Mesenchymal stem cell (in vitro differentiated cells and primary cell): ENCODE measurements around the gene STRADA.

Source experiments
- DNase-seq: peaks from one replicate; pipeline ENCODE4 v3.0.0-alpha.2; 2013
- H2AFZ ChIP-seq: one replicate; pipeline ENCODE4 v1.6.1; 2013; ENCODE audit warnings: low read depth, mild to moderate bottlenecking, control low read depth, inconsistent platforms, low read length, moderate library complexity
- H2AK5ac ChIP-seq: 2 replicates; pipeline ENCODE4 v1.6.1; 2013; ENCODE audit warnings: low read length, moderate library complexity, mild to moderate bottlenecking, inconsistent platforms; ENCODE audit not compliant: severe bottlenecking
- H2BK120ac ChIP-seq: one replicate; pipeline ENCODE4 v1.6.1; 2013; ENCODE audit warnings: low read depth, mild to moderate bottlenecking, inconsistent platforms, low read length, moderate library complexity
- H2BK12ac ChIP-seq, 2 experiments: one replicate each; pipeline ENCODE4 v1.6.1; 2013; ENCODE audit warnings: inconsistent platforms in 2 of 2, low read length in 2 of 2, mild to moderate bottlenecking in 2 of 2, moderate library complexity in 2 of 2, control low read depth in 1 of 2
- H2BK15ac ChIP-seq: one replicate; pipeline ENCODE4 v1.6.1; 2013; ENCODE audit warnings: mild to moderate bottlenecking, low read depth, inconsistent platforms; ENCODE audit not compliant: poor library complexity, severe bottlenecking
- H2BK5ac ChIP-seq: 2 replicates; pipeline ENCODE4 v1.6.1; 2013; ENCODE audit warnings: low read depth, mild to moderate bottlenecking, low read length, control low read depth, inconsistent platforms; ENCODE audit not compliant: poor library complexity, severe bottlenecking
- H3K14ac ChIP-seq, 2 experiments: one replicate each; pipeline ENCODE4 v1.6.1; 2013; ENCODE audit warnings: inconsistent platforms in 2 of 2, low read length in 2 of 2, control low read depth in 1 of 2, mild to moderate bottlenecking in 1 of 2, moderate library complexity in 1 of 2
- H3K18ac ChIP-seq, 2 experiments: one replicate each; pipeline ENCODE4 v1.6.1; 2013; ENCODE audit warnings: inconsistent platforms in 2 of 2, low read length in 2 of 2, control low read depth in 1 of 2, low read depth in 1 of 2, mild to moderate bottlenecking in 1 of 2
- H3K23ac ChIP-seq, 2 experiments: one replicate each; pipeline ENCODE4 v1.6.1; 2013; ENCODE audit warnings: inconsistent platforms in 2 of 2, low read length in 2 of 2, mild to moderate bottlenecking in 2 of 2, moderate library complexity in 2 of 2, control low read depth in 1 of 2
- H3K27ac ChIP-seq: 2 replicates; pipeline ENCODE4 v1.5.1; 2013; ENCODE audit warnings: mild to moderate bottlenecking, moderate library complexity, low read length, control low read depth, inconsistent platforms; ENCODE audit not compliant: poor library complexity, severe bottlenecking
- H3K27me3 ChIP-seq, 2 experiments: 2 replicates each; pipeline versions ENCODE4 v1.6.1 to v1.7.0; 2013; ENCODE audit warnings: low read length in 2 of 2, mild to moderate bottlenecking in 2 of 2, moderate library complexity in 2 of 2, control low read depth in 1 of 2, inconsistent platforms in 1 of 2; ENCODE audit not compliant: control insufficient read depth in 1 of 2, insufficient read depth in 1 of 2
- H3K36me3 ChIP-seq, 2 experiments: 2 replicates each; pipeline versions ENCODE4 v1.6.1 to v1.7.0; 2013; ENCODE audit warnings: low read length in 2 of 2, control low read depth in 1 of 2, inconsistent platforms in 1 of 2, low read depth in 1 of 2, mild to moderate bottlenecking in 1 of 2; ENCODE audit not compliant: insufficient read depth in 2 of 2, control insufficient read depth in 1 of 2
- H3K4ac ChIP-seq, 2 experiments: one replicate each; pipeline ENCODE4 v1.6.1; 2013; ENCODE audit warnings: inconsistent platforms in 2 of 2, low read length in 2 of 2, mild to moderate bottlenecking in 2 of 2, moderate library complexity in 2 of 2, control low read depth in 1 of 2, low read depth in 1 of 2
- H3K4me1 ChIP-seq: 2 replicates; pipeline ENCODE4 v1.6.1; 2013; ENCODE audit warnings: low read depth, low read length, control low read depth; ENCODE audit not compliant: control insufficient read depth, insufficient read depth
- H3K4me2 ChIP-seq: 2 replicates; pipeline ENCODE4 v1.6.1; 2013; ENCODE audit warnings: low read length, mild to moderate bottlenecking, inconsistent platforms; ENCODE audit not compliant: poor library complexity, severe bottlenecking
- H3K4me3 ChIP-seq, 2 experiments: 2 replicates each; pipeline versions ENCODE4 v1.5.1 to v1.7.0; 2013; ENCODE audit warnings: low read length in 2 of 2, mild to moderate bottlenecking in 2 of 2, control low read depth in 1 of 2, low read depth in 1 of 2; ENCODE audit not compliant: insufficient read depth in 1 of 2
- H3K79me1 ChIP-seq: replicated peaks from 2 replicates; pipeline ENCODE4 v1.6.1; 2013; ENCODE audit warnings: mild to moderate bottlenecking, control low read depth, low read length, inconsistent platforms; ENCODE audit not compliant: poor library complexity, severe bottlenecking
- H3K9ac ChIP-seq: 2 replicates; pipeline ENCODE4 v1.7.0; 2013; ENCODE audit warnings: mild to moderate bottlenecking, low read length, moderate library complexity
- H3K9me3 ChIP-seq: 2 replicates; pipeline ENCODE4 v1.7.0; 2013; ENCODE audit warnings: mild to moderate bottlenecking, low read length; ENCODE audit not compliant: control insufficient read depth
- H4K8ac ChIP-seq: one replicate; pipeline ENCODE4 v1.6.1; 2013; ENCODE audit warnings: inconsistent platforms, mild to moderate bottlenecking, low read length, moderate library complexity
- H4K91ac ChIP-seq: one replicate; pipeline ENCODE4 v1.6.1; 2013; ENCODE audit warnings: mild to moderate bottlenecking, low read length, inconsistent platforms
- WGBS: methylation state at CpG from one replicate; pipeline ENCODE4 v1.1.7; 2013; ENCODE audit warnings: mixed read lengths; 5-methylcytosine and 5-hydroxymethylcytosine counted together

The STRADA gene

DNA sequence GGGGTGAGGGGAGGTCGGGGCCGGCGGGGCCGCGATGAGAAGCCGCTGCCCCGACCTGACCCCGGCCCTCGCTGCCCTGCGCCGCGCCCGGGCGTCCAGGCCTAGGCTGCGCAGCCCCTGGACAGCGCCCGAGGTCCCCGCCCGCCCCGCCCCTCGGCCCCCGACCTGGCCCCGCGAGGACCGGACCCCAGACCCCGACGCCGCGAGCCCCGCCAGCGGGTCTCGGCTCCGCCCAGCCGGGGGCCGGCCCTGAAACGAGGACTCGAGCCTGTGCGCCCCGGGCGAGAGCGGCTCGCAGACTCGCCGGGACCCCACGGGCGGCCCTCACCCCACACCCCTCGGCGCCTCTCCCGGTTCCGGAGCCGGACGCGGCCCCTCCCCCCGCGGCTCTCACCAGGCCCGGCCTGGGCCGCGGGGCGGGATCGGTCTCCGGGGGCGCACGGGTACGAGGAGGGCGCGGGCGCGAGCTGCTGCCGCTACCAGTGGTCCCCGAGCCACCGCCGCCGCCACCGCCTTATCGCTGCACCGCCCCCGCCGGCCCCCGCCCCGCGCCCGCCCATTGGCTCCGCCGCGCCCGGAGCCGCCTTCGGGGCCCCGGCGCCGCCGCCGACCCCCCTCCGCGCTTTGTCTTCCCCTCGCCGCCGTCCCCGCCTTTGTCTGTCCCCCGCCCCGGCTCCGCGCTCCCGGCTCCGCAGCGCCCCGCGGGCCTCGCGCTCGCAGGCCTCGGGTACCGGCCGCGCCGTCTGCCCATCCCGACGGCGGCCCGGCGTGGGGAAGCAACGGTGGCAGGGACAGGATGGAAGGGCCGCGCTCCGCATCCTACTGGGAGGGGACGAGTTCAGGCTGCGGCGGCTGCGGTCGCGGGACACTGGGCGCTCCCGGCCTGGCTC lies 41.7 kb downstream of the STRADA start, which contains the start of gene LIMD2:
LIMD2 (minus strand) TSS at position 488 of the 890 bp plus-strand sequence. CDS start 827 bp downstream, outside the sequence.
- H3K23ac ChIP-seq: peak within 1 kb of the TSS; percentile 16 to 38
- peak; percentile 49 for DNase-seq
- H2AFZ ChIP-seq: peak within 1 kb of the TSS; percentile 72
- peak within 1 kb of the TSS; percentile 92 to 95 for H3K18ac ChIP-seq
- H3K4me2 ChIP-seq: peak within 1 kb of the TSS; percentile 80
- peak within 1 kb of the TSS; percentile 80 for H2BK15ac ChIP-seq
- peak within 1 kb of the TSS in 1 of 2 experiments; percentile 96 for H3K14ac ChIP-seq
- peak within 1 kb of the TSS; percentile 32 for H3K9ac ChIP-seq
- H2BK12ac ChIP-seq: peak within 1 kb of the TSS in 1 of 2 experiments; percentile 67
- H3K27me3 ChIP-seq: no peaks in the 10 kb centered on the region
- H2BK120ac ChIP-seq: peak within 1 kb of the TSS; percentile 91
- H2AK5ac ChIP-seq: peak within 1 kb of the TSS; percentile 13
- peaks cover 9% of the 10 kb centered on the region for H3K79me1 ChIP-seq
- no peak within 1 kb of the TSS for H3K27ac ChIP-seq
- under 1% methylated on average over 67 of the region's 133 CpGs for WGBS
- H3K9me3 ChIP-seq: no peaks in the 10 kb centered on the region
- peak within 1 kb of the TSS; percentile 53 to 76 for H3K4me3 ChIP-seq
- peaks cover 38% of the 10 kb centered on the region for H3K4me1 ChIP-seq
- H3K36me3 ChIP-seq: peaks cover 25 to 61% of the 10 kb centered on the region in 2 experiments
- peak within 1 kb of the TSS; percentile 94 for H4K8ac ChIP-seq
- peak within 1 kb of the TSS; percentile 79 to 91 for H3K4ac ChIP-seq
- H4K91ac ChIP-seq: peak within 1 kb of the TSS; percentile 92
- peak within 1 kb of the TSS; percentile 66 for H2BK5ac ChIP-seq

DNA sequence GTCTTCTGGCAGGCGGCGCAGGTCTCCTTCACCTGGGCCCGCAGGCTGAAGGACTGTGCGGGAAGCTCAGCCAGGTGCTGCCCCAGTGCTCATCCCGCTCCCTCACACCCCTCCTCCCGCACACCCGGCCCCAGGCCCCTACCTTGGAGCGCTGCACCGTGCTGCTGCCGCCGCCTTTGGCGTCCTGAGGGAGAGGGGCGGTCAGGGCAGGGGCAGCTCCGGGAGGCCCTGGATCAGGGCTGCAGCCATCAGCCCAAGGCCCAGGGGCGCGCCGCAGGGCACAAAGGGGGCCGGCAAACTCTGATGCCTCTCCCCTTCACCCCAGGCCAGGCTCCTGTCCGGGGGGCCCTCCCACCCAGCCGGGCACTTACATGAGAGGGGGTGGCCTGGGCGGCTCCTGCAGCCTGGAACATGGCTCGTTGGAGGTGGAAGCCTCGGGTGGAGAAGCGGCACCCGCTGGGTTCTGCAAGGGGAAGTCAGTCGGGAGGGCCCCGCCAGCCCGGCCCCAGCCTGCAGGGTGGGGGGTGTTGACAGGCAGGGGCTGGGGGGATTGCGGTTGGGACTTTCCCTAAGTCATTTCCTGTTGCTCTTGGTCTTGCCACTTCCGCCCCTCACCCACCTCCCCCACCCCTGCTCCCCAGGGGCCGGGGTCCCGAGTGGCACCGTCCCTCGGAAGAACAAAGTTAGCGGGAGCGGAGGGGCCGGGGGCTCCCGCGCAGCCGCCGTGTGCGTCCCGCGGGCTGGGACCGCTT lies 42.5 kb downstream of the STRADA start:
- H4K8ac ChIP-seq: no peak overlapping the region
- H2BK5ac ChIP-seq: peak overlapping the region; percentile 66
- H3K14ac ChIP-seq: peak overlapping the region in 1 of 2 experiments; percentile 71
- no peak overlapping the region for H3K27ac ChIP-seq
- H3K18ac ChIP-seq: peak overlapping the region; percentile 64 to 91
- peak overlapping the region; percentile 70 for H4K91ac ChIP-seq
- peaks cover 42% of the 10 kb centered on the region for H3K4me1 ChIP-seq
- no peak overlapping the region for H2AFZ ChIP-seq
- peak overlapping the region; percentile 53 to 84 for H3K4ac ChIP-seq
- H3K23ac ChIP-seq: peak overlapping the region in 1 of 2 experiments; percentile 51
- peaks cover 26 to 59% of the 10 kb centered on the region in 2 experiments for H3K36me3 ChIP-seq
- no peaks in the 10 kb centered on the region for H3K27me3 ChIP-seq
- no peaks in the 10 kb centered on the region for H3K9me3 ChIP-seq
- H3K4me2 ChIP-seq: peak overlapping the region; percentile 80
- H2BK15ac ChIP-seq: peak overlapping the region; percentile 80
- peaks cover 9% of the 10 kb centered on the region for H3K79me1 ChIP-seq
- peak; percentile 68 for DNase-seq
- WGBS: 4% methylated on average over 31 of the region's 45 CpGs
- H3K9ac ChIP-seq: no peak overlapping the region
- peak overlapping the region; percentile 18 to 76 for H3K4me3 ChIP-seq
- no peak overlapping the region for H2AK5ac ChIP-seq
- no peak overlapping the region for H2BK12ac ChIP-seq
- H2BK120ac ChIP-seq: peak overlapping the region; percentile 91

DNA sequence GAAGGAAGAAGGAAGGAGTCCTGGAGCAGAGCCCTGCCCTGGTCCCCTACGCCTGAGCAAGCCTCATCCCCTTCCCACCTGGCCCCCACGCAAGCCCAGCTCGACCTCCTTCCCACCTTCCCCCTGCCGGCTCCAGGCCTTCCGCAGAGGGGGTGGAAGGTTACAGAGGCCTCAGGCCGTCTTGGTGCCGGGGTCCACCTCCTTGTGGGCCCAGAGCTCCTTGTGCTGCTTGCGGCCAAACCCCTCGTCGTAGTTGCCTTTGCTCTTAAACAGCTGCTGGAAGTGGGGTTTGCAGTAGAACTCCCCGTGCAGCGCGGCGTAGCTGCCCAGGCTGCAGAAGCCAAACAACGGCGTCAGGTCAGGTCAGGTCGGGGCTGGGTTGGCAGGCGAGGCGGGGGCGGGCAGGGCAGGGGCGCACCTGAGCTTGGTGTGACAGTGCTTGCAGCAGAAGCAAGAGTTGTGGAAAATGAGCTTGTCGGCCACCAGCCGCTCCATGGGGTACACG lies 43.2 kb downstream of the STRADA start:
- Histone ChIP-seq H3K23ac (peak overlapping the region in 1 of 2 experiments; percentile 51), H4K8ac (peak overlapping the region; percentile 29), H3K79me1 (peaks cover 9% of the 10 kb centered on the region), H3K4me1 (peaks cover 42% of the 10 kb centered on the region), H3K4ac (peak overlapping the region in 1 of 2 experiments; percentile 44), H3K27me3 (no peaks in the 10 kb centered on the region), H2BK15ac (no peak overlapping the region), H2AFZ (no peak overlapping the region), H3K27ac (no peak overlapping the region), H2BK5ac (no peak overlapping the region), H2BK12ac (peak overlapping the region in 1 of 2 experiments; percentile 52), H2BK120ac (peak overlapping the region; percentile 39), H3K14ac (peak overlapping the region in 1 of 2 experiments; percentile 71), H3K9me3 (no peaks in the 10 kb centered on the region), H3K18ac (peak overlapping the region; percentile 64 to 91), H3K9ac (no peak overlapping the region), H3K4me3 (peak overlapping the region in 1 of 2 experiments; percentile 76), H2AK5ac (peak overlapping the region; percentile 13), H3K36me3 (peaks cover 27 to 59% of the 10 kb centered on the region in 2 experiments), H4K91ac (peak overlapping the region; percentile 70), H3K4me2 (peak overlapping the region; percentile 80)
- DNase-seq: no peak
- WGBS: 59% methylated on average over 21 of the region's 24 CpGs
